ENCODE measurements around the gene RIPPLY3. TPM values are rescaled to one million over a fixed set of nuclear protein-coding genes. Genes with fewer than 3 reads are reported as not detected.
A peak's percentile ranks its signal among the peaks of the same experiment; 100 is the strongest.

The RIPPLY3 gene
- total and polyA plus RNA-seq, 2 of the 13 experiments (the other 11 are each of a cell fraction or from before 2014, with no cell fraction given): 0.09 to 2.9 TPM

DNA sequence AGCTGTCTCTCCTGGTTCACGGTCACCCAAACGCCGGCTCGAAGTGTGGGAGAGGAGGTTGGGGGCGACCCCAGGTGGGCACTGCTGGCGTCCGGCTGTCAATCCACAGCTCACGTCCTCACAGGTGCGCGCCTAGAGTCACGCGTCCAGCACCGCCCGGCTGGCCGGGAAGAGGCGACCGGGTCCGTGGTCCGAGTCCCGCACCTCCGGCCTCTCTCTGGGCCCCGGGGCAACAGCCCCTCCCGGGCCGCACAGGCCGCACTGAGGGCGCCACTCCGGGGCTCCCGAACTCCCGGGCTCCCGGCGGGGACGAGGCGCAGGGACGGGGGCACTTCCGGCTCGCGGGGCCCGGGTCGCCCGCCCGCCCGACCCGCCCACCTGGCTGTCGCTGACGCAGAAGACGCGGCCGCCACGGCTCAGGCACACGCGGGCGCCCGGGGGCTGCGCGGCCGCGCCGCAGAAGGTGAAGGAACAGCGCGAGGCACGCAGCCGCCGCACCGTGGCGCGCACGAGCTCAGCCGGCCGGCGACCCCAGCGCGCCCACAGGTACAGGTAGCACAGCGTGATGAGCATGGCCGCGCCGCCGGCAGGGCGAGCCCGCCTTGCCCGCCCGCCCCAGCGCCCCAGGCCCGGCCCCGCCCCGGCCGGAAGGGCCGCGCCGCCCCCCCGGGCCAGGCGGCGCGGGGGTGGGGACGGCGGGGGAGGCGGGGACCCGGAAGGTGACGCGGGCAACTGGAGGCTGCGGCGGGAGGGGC is 40.3 kb upstream of the RIPPLY3 start, which contains the start of gene HLCS (continued):
- TF ChIP-seq, protein P1, sequence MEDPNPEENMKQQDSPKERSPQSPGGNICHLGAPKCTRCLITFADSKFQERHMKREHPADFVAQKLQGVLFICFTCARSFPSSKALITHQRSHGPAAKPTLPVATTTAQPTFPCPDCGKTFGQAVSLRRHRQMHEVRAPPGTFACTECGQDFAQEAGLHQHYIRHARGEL (CRISPR knock-in tag; IDR thresholded peaks at IDR 0.05): no peak
- no peak for TF ChIP-seq MLLT10 (CRISPR knock-in tag; IDR thresholded peaks at IDR 0.05)
- peak; percentile 41; the same call in 1 of the 2 replicates for TF ChIP-seq KMT2B (CRISPR knock-in tag; IDR thresholded peaks at IDR 0.05)
- peak; percentile 65; the same call in 1 of the 2 replicates for TF ChIP-seq ZNF709 (CRISPR knock-in tag; IDR thresholded peaks at IDR 0.05)
- TF ChIP-seq, protein P2, sequence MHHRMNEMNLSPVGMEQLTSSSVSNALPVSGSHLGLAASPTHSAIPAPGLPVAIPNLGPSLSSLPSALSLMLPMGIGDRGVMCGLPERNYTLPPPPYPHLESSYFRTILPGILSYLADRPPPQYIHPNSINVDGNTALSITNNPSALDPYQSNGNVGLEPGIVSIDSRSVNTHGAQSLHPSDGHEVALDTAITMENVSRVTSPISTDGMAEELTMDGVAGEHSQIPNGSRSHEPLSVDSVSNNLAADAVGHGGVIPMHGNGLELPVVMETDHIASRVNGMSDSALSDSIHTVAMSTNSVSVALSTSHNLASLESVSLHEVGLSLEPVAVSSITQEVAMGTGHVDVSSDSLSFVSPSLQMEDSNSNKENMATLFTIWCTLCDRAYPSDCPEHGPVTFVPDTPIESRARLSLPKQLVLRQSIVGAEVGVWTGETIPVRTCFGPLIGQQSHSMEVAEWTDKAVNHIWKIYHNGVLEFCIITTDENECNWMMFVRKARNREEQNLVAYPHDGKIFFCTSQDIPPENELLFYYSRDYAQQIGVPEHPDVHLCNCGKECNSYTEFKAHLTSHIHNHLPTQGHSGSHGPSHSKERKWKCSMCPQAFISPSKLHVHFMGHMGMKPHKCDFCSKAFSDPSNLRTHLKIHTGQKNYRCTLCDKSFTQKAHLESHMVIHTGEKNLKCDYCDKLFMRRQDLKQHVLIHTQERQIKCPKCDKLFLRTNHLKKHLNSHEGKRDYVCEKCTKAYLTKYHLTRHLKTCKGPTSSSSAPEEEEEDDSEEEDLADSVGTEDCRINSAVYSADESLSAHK (CRISPR knock-in tag; IDR thresholded peaks at IDR 0.05; ENCODE audit: borderline replicate concordance): no peak
- no peak for TF ChIP-seq TCF7L2 (IDR thresholded peaks at IDR 0.05; ENCODE audit: low read depth, low read length)
- TF ChIP-seq, protein P3, sequence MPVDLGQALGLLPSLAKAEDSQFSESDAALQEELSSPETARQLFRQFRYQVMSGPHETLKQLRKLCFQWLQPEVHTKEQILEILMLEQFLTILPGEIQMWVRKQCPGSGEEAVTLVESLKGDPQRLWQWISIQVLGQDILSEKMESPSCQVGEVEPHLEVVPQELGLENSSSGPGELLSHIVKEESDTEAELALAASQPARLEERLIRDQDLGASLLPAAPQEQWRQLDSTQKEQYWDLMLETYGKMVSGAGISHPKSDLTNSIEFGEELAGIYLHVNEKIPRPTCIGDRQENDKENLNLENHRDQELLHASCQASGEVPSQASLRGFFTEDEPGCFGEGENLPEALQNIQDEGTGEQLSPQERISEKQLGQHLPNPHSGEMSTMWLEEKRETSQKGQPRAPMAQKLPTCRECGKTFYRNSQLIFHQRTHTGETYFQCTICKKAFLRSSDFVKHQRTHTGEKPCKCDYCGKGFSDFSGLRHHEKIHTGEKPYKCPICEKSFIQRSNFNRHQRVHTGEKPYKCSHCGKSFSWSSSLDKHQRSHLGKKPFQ (CRISPR knock-in tag; IDR thresholded peaks at IDR 0.05; ENCODE audit: insufficient replicate concordance): no peak
- TF ChIP-seq SP5 (CRISPR knock-in tag; IDR thresholded peaks at IDR 0.05; ENCODE audit: borderline replicate concordance, low read depth): 0 out of 2 replicates have a peak, but pooled peaks have one; percentile 13
- TF ChIP-seq SCMH1 (CRISPR knock-in tag; IDR thresholded peaks at IDR 0.05; ENCODE audit: borderline replicate concordance): no peak
- TF ChIP-seq, protein P4, sequence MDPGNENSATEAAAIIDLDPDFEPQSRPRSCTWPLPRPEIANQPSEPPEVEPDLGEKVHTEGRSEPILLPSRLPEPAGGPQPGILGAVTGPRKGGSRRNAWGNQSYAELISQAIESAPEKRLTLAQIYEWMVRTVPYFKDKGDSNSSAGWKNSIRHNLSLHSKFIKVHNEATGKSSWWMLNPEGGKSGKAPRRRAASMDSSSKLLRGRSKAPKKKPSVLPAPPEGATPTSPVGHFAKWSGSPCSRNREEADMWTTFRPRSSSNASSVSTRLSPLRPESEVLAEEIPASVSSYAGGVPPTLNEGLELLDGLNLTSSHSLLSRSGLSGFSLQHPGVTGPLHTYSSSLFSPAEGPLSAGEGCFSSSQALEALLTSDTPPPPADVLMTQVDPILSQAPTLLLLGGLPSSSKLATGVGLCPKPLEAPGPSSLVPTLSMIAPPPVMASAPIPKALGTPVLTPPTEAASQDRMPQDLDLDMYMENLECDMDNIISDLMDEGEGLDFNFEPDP (CRISPR knock-in tag; conservative IDR thresholded peaks at IDR 0.05): no peak
- TF ChIP-seq KDM6A (CRISPR knock-in tag; IDR thresholded peaks at IDR 0.05; ENCODE audit: low read depth): no peak
- TF ChIP-seq ZSCAN22 (CRISPR knock-in tag; IDR thresholded peaks at IDR 0.05): 0 out of 2 replicates have a peak, but pooled peaks have one; percentile 27
- no peak for TF ChIP-seq NR3C1 (CRISPR knock-in tag; IDR thresholded peaks at IDR 0.05)
- no peak for TF ChIP-seq SNRNP70 (IDR thresholded peaks at IDR 0.05; ENCODE audit: low read depth, low read length)
- no peak for TF ChIP-seq ZNF652 (CRISPR knock-in tag; IDR thresholded peaks at IDR 0.05; ENCODE audit: borderline replicate concordance, low read depth)
- TF ChIP-seq PRPF4 (IDR thresholded peaks at IDR 0.05; ENCODE audit: low read depth, low read length, poor library complexity, severe bottlenecking): no peak
- peak; percentile 85 for TF ChIP-seq AGO2 (optimal IDR thresholded peaks at IDR 0.05; ENCODE audit: low read depth, low read length)
- TF ChIP-seq ZNF292 (CRISPR knock-in tag; IDR thresholded peaks at IDR 0.05; ENCODE audit: borderline replicate concordance, low read depth): no peak
- TF ChIP-seq, protein P5, sequence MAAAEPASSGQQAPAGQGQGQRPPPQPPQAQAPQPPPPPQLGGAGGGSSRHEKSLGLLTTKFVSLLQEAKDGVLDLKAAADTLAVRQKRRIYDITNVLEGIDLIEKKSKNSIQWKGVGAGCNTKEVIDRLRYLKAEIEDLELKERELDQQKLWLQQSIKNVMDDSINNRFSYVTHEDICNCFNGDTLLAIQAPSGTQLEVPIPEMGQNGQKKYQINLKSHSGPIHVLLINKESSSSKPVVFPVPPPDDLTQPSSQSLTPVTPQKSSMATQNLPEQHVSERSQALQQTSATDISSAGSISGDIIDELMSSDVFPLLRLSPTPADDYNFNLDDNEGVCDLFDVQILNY (CRISPR knock-in tag; conservative IDR thresholded peaks at IDR 0.05): no peak
- TF ChIP-seq NPAS2 (CRISPR knock-in tag; IDR thresholded peaks at IDR 0.05; ENCODE audit: borderline replicate concordance): no peak
- no peak; the same call in 1 of the 2 replicates for TF ChIP-seq HES4 (CRISPR knock-in tag; IDR thresholded peaks at IDR 0.05; ENCODE audit: borderline replicate concordance)
- no peak; the same call in 1 of the 2 replicates for TF ChIP-seq GATAD1 (CRISPR knock-in tag; IDR thresholded peaks at IDR 0.05)
- TF ChIP-seq SAP130 (CRISPR knock-in tag; IDR thresholded peaks at IDR 0.05; ENCODE audit: low read depth): peak; percentile 75
- peak; percentile 43; the same call in 1 of the 2 replicates for TF ChIP-seq ZNF350 (CRISPR knock-in tag; IDR thresholded peaks at IDR 0.05; ENCODE audit: borderline replicate concordance, low read depth)

All from HepG2 (cell line).